ENCODE measurements around the gene XRCC3. TPM values are rescaled to one million over a fixed set of nuclear protein-coding genes. Genes with fewer than 3 reads are reported as not detected.

Gene XRCC3
- total RNA-seq, 1 donor from 2014 or later = 75.8 TPM

DNA sequence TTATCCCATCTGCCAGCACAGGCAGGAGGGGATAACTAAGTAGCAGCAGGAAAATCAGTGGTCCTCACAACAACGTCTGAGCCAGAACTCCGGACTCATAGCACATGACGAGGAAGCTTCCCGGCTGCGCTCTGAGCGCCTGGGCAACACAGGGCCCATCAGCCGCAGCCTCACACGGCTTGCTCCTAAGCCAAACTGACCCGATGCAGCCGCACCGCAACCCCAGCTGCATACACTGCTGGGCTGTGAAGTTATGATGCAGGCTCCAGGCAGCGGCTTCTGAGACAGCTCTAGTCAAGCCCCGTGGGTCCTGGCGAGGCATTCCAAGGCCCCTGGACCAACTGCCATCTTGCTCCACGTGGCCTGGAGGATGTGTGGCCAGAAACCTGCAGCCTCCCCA lies 28.4 kb upstream of the XRCC3 start:
- Mint-ChIP-seq H3K27ac (no peak overlapping the region), H3K4me1 (peaks cover 6% of the 10 kb centered on the region), H3K4me3 (no peak overlapping the region), H3K9me3 (no peaks in the 10 kb centered on the region), H3K27me3 (no peaks in the 10 kb centered on the region), H3K36me3 (ENCODE audit: low read depth) (no peaks in the 10 kb centered on the region)
- intact Hi-C loops (cut with micrococcal nuclease) = no loop called here
- DNase-seq = no peak

DNA sequence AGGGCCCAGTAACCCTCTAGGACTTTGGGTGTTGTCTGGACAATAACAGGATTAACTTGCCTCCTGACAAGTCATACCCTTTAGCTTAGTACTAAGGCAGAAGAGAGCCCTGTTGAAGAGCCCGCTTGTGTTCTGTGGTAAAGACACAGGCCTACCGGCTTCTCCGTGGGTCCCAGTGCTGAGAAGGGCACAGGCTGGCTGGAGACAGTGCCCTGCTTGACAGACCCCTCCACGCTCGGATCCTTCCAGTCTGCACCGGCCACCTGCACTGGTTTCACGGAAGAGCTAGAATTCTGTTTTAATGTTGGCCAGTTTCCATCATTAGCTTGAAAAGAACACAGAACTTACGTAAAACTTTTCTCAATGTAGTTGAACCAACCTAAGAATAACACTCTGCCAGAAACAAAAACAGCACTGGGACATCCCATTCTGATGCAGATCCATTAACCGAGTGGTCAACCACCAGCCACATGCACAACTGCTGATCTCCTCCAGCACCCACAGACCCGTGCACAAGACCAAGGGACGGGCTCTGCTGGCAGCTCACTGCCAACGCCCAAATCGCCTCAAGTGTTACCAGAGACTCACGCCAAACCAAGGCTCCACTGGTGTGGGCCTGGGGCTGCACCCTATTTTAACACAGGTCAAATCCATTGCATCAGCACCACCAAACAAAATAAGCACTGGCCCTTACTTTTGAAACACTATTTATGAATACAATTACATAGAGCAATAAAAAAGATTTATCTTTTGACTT lies 27.4 kb upstream of the XRCC3 start:
- no peak for DNase-seq
- H3K4me3 Mint-ChIP-seq = no peak overlapping the region
- H3K9me3 Mint-ChIP-seq = no peaks in the 10 kb centered on the region
- H3K4me1 Mint-ChIP-seq = no peaks in the 10 kb centered on the region
- intact Hi-C loops (cut with micrococcal nuclease) = no loop called here
- no peak overlapping the region for H3K27ac Mint-ChIP-seq
- H3K27me3 Mint-ChIP-seq = no peaks in the 10 kb centered on the region
- no peaks in the 10 kb centered on the region for H3K36me3 Mint-ChIP-seq (ENCODE audit: low read depth)

DNA sequence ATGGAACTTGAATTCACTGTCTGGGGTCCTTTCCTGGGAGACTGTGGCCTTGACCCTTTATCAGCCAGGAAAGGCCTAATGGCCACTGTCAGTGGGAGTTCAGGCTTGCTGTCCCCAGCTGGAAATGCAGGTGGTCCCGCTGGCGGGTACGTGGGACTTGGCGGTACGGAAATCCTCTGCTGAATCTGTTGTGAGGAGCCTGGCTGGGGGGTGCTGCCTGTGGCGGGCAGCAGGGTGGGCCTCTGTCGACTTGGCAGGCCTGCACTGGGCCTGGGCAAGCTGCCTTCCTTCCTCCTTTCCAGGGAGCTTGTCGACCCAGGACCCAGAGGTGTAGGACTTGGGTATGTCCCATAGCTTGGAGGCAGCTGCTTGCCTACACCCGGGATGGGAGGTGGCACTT lies 26.6 kb upstream of the XRCC3 start:
- intact Hi-C loops (cut with micrococcal nuclease) = no loop called here
- DNase-seq = no peak
- Mint-ChIP-seq H3K4me1 (no peaks in the 10 kb centered on the region), H3K9me3 (no peaks in the 10 kb centered on the region), H3K27me3 (no peaks in the 10 kb centered on the region), H3K36me3 (ENCODE audit: low read depth) (no peaks in the 10 kb centered on the region), H3K27ac (no peak overlapping the region), H3K4me3 (no peak overlapping the region)

DNA sequence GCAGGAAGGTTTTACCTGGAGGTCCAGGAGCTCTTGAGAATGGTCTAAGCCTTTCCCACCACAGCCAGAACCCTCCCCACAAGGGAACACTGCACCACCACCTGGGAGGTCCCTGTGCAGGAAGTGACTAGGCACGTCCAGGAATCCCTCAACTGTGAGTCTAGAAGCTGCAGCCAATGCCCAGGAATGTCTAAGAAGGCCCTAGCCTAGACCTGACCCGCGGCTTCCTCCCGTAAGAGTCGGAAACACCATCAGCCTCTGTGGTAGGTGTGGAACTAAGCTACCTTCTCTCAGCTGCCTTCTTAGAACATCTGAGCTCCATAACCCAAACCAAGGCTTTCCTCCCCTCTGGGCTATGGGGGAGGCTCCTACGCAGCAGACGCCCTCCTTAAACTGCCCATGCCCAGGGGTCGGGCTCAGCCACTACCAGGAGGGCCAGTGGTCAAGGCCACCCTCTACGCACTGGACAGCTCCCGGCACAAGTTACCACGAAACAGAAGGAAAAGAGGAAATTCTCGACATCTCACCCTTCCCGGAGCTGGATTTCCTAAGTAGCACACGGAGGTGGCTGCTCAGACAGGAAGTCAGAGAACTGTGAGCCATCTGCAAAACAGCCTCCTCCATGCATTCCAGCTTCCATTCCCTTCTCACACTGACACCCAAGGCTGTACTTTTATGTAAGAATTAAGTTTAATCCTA lies 25.9 kb upstream of the XRCC3 start:
- DNase-seq = no peak
- no peaks in the 10 kb centered on the region for H3K27me3 Mint-ChIP-seq
- H3K9me3 Mint-ChIP-seq = no peaks in the 10 kb centered on the region
- H3K27ac Mint-ChIP-seq = no peak overlapping the region
- no peaks in the 10 kb centered on the region for H3K4me1 Mint-ChIP-seq
- intact Hi-C loops (cut with micrococcal nuclease) = no loop called here
- H3K4me3 Mint-ChIP-seq = no peak overlapping the region
- no peaks in the 10 kb centered on the region for H3K36me3 Mint-ChIP-seq (ENCODE audit: low read depth)

DNA sequence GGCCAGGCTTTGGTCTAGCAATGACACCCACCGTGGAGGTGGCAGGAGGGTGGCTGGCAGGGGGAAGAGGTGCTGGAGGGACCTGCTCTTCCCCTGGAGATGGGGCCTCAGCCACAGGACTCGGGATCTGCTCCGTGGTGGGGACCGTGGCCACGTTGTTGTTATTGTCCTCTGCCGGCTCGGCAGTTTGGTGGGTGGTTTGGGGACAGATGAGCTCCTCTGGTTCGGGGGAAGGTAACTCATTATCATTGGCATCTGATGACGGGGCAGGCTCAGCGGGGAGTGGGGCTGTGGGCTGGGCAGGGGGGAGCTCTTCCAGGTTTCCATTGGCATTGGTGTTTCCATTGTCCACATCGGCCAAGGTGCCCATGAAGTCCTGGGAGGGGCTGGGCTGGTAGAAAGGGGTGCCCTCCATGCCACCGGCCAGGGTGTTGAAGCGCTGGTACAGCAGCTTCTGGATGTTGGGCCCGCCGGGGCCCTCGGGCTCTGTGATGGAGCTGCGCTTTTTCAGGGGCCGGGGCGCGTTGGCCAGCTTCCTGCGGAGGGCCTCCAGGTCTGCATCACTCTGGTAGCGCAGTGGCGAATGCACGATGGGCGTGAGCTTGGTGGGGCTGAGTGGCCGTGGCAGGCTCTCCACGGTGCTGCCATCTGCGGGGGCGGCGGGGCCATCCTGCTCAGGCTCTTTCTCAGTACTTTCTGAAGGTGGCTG lies 24.7 kb upstream of the XRCC3 start:
- Mint-ChIP-seq H3K27me3 (no peaks in the 10 kb centered on the region), H3K9me3 (no peaks in the 10 kb centered on the region), H3K4me1 (no peaks in the 10 kb centered on the region), H3K4me3 (no peak overlapping the region), H3K36me3 (ENCODE audit: low read depth) (no peaks in the 10 kb centered on the region), H3K27ac (peak overlapping the region; percentile 8)
- intact Hi-C loops (cut with micrococcal nuclease) = no loop called here
- no peak for DNase-seq

DNA sequence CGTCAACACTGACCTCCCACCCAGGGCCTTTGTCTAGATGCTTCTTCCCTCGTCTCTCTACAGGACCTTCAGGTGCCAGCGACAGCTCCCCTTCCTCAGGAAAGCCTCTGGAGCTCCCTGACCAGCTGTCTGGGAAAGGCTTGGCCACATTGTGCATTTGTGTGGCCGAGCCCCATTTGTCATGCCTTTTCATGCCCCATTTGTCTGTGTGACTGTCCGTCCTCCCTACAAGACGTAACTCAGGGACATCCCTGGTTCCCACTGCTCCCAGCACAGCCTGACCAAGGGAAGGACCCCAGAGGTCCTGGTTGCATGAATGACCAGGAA lies 24.2 kb upstream of the XRCC3 start:
- no peaks in the 10 kb centered on the region for H3K4me1 Mint-ChIP-seq
- H3K27ac Mint-ChIP-seq = peak overlapping the region; percentile 8
- H3K4me3 Mint-ChIP-seq = no peak overlapping the region
- H3K36me3 Mint-ChIP-seq (ENCODE audit: low read depth) = no peaks in the 10 kb centered on the region
- H3K9me3 Mint-ChIP-seq = no peaks in the 10 kb centered on the region
- H3K27me3 Mint-ChIP-seq = no peaks in the 10 kb centered on the region
- no peak for DNase-seq
- intact Hi-C loops (cut with micrococcal nuclease) = no loop called here

DNA sequence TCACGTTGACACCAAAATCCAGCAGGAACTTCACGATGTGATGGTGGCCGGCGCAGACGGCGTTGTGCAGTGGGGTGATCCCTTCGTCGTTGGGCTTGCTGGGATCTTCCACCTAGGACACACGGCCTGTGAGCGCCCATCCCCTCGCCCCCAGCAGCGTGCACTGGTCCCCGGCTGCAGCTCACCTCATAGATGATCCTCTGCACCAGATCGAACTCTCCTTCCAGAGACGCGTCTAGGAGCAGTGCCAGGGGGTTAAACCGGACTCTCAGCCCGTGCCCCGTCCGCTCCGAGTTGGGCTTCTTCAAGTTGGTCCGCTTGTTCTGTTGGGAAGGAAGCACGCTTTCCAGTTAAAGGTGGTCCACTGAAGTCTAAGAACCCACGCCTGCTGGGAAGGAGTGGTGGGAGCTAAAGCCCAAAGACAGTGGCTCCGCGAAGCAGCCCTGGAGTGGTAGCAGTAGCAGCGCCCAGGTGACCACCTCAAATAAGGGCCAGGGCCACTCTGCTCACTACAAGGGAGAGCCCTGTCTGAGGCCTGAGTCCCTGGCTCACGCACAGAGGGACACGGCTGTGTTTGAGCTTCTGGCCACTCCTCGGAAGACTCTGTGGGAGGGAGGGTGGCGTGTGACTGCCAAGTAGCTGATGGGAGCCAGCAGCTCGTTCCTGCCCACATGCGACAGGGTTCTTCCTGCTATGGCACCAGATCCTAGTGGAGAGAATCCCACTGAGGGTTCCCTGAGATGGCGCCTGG lies 23.6 kb upstream of the XRCC3 start:
- intact Hi-C loops (cut with micrococcal nuclease) = no loop called here
- no peak overlapping the region for H3K4me3 Mint-ChIP-seq

DNA sequence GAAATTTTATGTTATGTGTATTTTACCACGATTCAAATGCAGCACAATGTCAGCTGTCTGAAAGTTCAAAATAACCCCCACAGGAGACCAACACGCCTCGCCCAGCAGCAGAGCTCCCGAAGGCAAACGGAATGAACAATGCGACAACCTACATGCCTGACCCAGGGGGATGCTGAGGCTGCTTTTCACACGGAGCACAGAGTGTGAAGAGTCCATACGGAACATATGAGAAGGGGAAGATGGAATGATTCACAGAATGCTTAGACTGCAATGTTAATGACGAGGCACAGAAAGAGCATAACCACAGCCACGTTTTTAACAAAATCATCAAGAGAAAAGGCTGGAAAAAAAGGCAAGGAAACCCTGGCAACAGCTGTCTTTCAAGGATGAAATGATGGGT lies 22.9 kb upstream of the XRCC3 start:
- intact Hi-C loops (cut with micrococcal nuclease) = no loop called here
- Mint-ChIP-seq H3K27me3 (no peaks in the 10 kb centered on the region), H3K27ac (no peak overlapping the region), H3K4me1 (no peaks in the 10 kb centered on the region), H3K9me3 (no peaks in the 10 kb centered on the region), H3K4me3 (no peak overlapping the region), H3K36me3 (ENCODE audit: low read depth) (peaks cover 3% of the 10 kb centered on the region)
- DNase-seq = no peak

More for the DNA sequence above, 23.6 kb upstream of the XRCC3 start:
- no peaks in the 10 kb centered on the region for H3K9me3 Mint-ChIP-seq
- no peak for DNase-seq
- H3K27ac Mint-ChIP-seq = no peak overlapping the region
- H3K4me1 Mint-ChIP-seq = no peaks in the 10 kb centered on the region
- no peaks in the 10 kb centered on the region for H3K36me3 Mint-ChIP-seq (ENCODE audit: low read depth)
- H3K27me3 Mint-ChIP-seq = no peaks in the 10 kb centered on the region

DNA sequence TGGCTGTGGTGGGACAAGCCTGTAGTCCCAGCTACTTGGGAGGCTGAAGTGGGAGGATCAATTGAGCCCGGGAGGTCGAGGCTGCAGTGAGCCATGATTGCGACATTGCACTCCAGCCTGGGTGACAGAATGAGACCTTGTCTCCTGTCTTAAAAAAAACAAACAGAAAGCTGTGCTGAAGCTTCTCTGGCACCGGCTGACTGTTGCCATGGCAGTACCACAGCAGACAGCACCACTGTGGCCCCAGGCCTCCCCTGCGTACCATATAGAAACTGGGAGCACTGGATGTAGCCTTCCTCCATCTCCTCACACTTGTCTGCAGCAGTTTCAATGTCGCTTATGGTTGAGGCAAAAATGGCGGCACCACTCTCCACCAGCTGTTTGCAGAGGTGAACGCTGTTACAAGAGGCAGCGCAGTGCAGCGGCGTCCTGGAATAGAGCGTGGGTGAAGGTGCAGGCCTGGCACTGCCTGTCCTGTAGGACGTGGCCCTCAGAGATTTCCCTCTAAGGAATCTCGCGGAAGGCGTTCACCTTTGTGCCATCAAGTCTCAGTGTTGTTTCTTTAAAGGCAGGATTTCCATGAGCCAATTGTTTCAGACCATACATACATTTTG lies 22.3 kb upstream of the XRCC3 start:
- Mint-ChIP-seq H3K4me3 (no peak overlapping the region), H3K27me3 (no peaks in the 10 kb centered on the region), H3K4me1 (no peaks in the 10 kb centered on the region), H3K9me3 (no peaks in the 10 kb centered on the region), H3K36me3 (ENCODE audit: low read depth) (peaks cover 5% of the 10 kb centered on the region), H3K27ac (no peak overlapping the region)
- no peak for DNase-seq
- intact Hi-C loops (cut with micrococcal nuclease) = no loop called here

DNA sequence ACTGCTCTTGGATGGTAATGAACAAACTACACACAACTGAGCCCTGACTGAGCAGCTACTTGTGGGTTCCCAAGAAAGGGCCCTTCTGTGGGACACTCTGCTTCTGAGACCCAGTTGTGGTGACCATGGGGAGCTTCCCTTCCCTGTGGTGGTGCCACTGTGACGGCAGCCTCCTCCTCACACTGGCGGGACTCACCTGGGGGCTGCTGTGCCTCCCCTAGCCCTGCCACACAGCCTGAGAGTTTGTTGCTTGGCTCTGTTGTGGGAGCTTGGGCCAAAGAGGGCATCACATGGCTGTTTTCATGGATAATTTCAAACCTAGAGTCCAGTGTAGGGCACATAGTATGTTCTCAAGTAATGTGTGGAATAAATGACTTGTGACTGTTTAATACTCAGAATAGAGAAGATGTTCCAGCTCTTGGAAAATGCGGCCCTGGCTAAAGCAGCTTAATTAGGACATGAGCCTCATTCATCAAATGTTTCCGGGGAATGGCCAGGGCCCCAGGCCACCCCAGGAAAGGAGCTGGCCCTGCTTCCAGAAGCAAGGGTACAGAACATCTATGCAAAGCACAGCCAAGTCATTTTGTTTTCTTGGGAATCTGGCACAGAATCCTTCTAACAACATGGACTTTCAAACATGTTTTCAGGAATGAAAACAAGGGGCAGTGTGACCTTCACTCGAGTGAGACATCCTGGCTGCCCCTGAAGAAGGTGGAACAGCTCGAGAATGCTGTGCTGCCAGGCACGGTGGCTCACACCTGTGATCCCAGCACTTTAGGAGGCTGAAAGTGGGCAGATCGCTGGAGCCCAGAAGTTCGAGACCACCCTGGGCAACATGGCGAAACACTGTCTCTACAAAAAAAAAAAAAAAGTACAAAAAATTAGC lies 21.5 kb upstream of the XRCC3 start:
- Mint-ChIP-seq H3K27ac (no peak overlapping the region), H3K9me3 (no peaks in the 10 kb centered on the region), H3K27me3 (no peaks in the 10 kb centered on the region), H3K4me1 (no peaks in the 10 kb centered on the region), H3K4me3 (no peak overlapping the region), H3K36me3 (ENCODE audit: low read depth) (peaks cover 5% of the 10 kb centered on the region)
- DNase-seq = no peak
- intact Hi-C loops (cut with micrococcal nuclease) = no loop called here

DNA sequence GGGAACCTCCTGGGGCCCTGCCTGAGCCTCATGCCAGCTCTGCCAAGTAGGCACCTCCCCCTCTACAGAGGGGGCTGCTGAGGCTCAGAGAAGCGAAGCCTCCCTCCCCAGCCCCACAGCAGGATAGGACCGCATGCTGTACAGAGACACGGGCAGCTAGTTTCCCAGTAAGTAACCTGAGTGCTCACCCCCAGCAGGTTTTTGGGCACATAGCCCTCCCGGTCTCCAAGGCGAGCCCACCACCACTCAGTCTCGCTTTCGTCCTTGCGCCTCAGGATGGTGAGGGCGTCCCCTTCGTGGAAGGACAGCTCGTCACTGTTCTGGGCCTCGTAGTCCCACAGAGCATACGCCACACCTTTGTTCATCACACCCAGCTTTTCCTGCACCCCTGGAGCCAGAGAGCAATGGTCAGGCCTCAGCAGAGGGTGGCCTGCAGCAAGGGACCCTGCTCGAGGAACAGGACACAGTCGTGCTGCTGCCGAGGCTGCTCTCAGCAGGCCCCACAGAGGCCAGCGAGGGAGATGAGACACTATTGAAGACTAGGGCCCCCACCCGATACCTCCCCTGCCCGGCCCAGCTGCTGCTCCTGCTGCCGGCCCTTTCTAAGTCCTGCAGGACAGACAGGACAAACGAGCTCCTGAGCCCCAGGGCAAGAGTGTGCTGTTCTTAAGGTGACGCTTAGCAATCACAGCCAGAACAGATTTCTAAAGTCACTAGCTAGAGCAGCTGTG lies 20.7 kb upstream of the XRCC3 start:
- intact Hi-C loops (cut with micrococcal nuclease) = no loop called here
- Mint-ChIP-seq H3K36me3 (ENCODE audit: low read depth) (peaks cover 5% of the 10 kb centered on the region), H3K27me3 (no peaks in the 10 kb centered on the region), H3K9me3 (no peaks in the 10 kb centered on the region), H3K27ac (no peak overlapping the region), H3K4me3 (no peak overlapping the region), H3K4me1 (no peaks in the 10 kb centered on the region)
- DNase-seq = no peak

DNA sequence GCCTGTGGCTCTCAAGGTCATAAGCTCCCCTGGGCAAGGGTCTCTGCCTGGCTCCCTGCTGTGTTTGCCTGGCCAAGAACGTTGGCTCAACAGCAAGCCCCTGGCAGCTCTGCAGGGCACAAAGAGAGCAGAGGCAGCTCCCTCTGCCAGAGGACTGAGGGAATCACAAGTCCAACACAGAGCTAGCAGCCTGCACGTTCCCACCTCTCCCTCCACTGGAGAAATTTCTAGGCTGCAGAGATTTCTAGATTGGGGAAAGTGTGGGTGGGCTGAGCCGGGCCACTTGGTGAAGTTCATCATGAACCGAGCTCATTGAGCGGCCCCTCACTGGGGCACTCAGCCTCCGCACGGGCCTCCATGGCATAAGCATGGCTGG lies 20.2 kb upstream of the XRCC3 start:
- Mint-ChIP-seq H3K9me3 (no peaks in the 10 kb centered on the region), H3K4me3 (no peak overlapping the region), H3K4me1 (no peaks in the 10 kb centered on the region), H3K27me3 (no peaks in the 10 kb centered on the region), H3K36me3 (ENCODE audit: low read depth) (peaks cover 5% of the 10 kb centered on the region), H3K27ac (no peak overlapping the region)
- DNase-seq = no peak
- intact Hi-C loops (cut with micrococcal nuclease) = no loop called here

Data from activated CD4-positive, alpha-beta T cell treated with anti-CD3 and anti-CD28 coated beads, Interleukin-2, amount 10 ng/mL, durations not matched to agents 24 days and 14 days (primary cell).